ENCODE results near the gene C13orf42. TPM values are rescaled to one million over a fixed set of nuclear protein-coding genes. Genes with fewer than 3 reads are reported as not detected.

Gene C13orf42
- not detected in 2 replicates for total RNA-seq

DNA sequence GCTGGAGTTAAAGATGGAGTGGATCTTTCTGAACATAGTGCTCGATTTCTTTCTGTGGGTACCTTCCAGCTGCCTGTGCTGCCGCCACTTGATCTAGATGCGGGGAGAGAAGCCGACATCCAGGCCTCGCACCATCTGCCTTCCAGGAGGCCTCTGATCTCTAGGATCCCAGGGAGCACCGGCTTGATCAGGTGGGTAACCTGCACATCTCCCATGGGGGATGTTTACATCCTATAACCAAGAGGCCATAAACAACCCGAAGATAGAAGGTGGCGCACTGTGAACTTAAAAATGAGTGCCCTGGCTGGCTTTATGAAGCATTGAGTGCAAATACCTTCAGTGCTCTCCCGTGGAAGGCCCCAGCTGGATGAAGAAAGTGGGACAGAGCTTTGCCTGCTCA is at the start of gene C13orf42:
C13orf42 (minus strand) TSS at position 101 of the 400 bp plus-strand sequence; CDS start at position 36, 65 bp downstream.

Other genes with a start within 250 kb of the C13orf42 start
- gene RNASEH2B, start 201.5 kb downstream of the C13orf42 start, total RNA-seq = 41.0 and 46.5 TPM in 2 replicates
- gene FAM124A, start 111.1 kb upstream of the C13orf42 start, total RNA-seq = not detected in 2 replicates
- not detected in 2 replicates for gene SERPINE3, start 228.4 kb upstream of the C13orf42 start, total RNA-seq

Measured in tracheal epithelial cell (primary cell).